GM19099 (cell line): ENCODE measurements around the gene CD14.

Source experiments
- POLR2A ChIP-seq: IDR thresholded peaks from 3 replicates; pipeline ENCODE4 v1.6.1; 2011; ENCODE audit warnings: low read depth; ENCODE audit not compliant: insufficient read length; ENCODE audit errors: extremely low read depth

Gene CD14

DNA sequence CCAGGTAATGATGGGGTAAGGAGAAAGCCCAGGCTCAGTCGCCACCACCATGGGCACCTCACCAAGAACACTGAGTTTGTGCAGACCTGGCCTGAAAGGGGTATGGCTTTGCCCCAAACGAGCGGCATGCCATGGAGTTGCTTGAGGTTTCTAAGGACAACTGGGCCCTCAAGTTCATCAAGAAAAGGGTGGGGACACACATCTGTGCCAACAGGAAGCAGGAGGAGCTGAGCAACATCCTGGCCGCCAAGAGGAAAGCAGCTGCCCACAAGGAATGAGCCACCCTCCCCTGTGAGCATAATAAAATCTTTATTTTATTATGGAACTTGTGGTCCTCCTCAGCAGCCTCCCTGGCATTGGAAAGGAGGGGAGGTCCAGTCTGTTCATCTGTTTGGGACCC is 23.8 kb downstream of the CD14 start:
- TF ChIP-seq POLR2A, result no peak

GRCh38 chr5:140608722-140609121 is 24.3 kb downstream of the CD14 start:
- no peak for TF ChIP-seq POLR2A

DNA sequence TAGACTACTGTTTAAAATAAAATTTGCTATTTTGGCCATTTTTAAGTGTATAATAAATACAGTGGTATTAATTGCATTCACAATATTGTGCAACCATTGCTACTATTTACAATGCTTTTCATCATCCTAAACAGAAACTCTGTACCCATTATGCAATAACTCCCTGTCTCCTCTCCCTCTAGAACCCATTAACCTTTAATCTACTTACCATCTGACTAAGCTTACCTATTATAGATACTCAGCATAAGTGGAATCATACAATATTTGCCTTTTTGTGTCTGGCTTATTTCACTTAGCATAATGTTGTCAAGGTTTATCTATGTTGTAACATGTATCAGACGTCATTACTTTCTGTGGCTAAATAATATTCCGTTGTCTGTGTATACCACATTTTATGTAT is 25.9 kb downstream of the CD14 start:
- TF ChIP-seq POLR2A, result no peak

DNA sequence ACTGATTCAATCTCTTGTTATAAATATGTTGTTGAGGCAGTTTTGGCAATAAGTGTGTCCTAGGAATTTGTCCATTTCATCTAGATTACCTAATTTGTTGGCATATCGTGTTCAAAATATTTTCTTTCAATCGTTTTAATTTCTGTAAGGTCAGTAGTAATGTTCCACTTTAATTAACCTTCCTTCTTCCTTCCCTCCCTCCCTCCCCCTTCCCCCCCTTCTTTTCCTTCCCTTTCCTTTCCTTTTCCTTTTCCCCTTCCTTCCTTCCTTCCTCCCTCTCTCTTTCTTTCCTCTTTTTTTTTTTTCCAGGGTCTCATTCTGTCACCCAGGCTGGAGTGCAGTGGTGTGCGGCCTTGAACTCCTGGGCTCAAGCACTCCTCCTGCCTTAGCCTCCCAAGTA is 27.1 kb downstream of the CD14 start:
- no peak for TF ChIP-seq POLR2A

- no peak for TF ChIP-seq POLR2A
These were observed 29.2 kb downstream of the CD14 start for GRCh38 chr5:140603734-140604133.

- no peak for TF ChIP-seq POLR2A
These were observed 30.8 kb downstream of the CD14 start for GRCh38 chr5:140602147-140602546.

- no peak for TF ChIP-seq POLR2A
These were observed 32.9 kb downstream of the CD14 start for GRCh38 chr5:140600096-140600495.

DNA sequence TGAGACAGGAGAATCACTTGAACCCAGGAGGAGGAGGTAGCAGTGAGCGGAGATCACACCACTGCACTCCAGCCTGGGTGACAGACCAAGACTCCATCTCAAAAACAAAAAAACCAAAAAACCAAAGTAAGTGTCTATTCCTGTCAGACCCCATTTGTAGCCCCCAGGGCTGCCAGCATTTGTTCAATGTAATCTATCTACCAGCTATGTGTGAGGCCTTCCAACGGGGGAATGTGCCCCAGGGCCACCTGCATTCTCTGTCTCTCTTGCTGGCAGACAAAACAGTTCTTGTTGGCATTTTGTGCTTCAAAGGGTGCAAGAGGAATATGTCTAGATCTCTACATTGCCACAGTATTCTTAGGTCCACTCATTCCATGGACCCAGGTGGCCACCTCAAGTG is 34.1 kb downstream of the CD14 start:
- no peak for TF ChIP-seq POLR2A

- TF ChIP-seq POLR2A, result no peak
These were observed 36.6 kb downstream of the CD14 start for GRCh38 chr5:140596321-140596741.

DNA sequence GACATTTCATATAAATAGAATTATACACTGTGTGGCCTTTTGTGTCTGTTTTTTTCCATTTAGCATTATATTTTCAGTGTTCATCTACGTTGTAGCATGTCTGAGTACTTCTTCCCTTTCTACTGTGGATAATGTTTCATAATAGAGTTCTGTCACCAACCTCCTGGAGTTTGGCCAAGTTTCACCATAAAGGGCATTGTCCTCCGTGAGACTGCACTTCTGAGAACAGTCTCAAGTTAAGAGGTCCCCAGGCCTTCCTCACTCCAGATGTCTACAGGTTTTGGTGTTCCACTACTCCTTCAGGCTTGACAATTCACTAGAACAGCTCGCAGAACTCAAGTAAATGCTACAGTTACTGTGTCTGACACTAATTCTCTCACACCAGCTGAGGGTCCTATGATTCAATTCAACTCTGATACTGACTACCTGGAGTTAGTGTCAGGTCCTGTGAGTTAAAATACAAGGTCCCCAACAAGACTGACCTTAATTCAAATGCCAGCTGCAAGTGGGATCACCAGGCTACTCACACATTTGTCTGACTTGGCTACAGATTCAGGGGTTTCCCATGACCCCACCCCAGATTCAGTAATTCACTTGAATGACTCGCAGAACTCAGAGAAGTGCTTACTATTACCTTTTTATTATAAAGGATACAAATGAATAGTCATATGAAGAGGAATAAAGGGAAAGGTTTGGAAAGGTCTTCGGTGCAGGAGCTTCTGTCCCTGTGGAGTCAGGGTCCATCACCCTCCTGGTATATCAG is 37.3 kb downstream of the CD14 start:
- TF ChIP-seq POLR2A, result no peak

DNA sequence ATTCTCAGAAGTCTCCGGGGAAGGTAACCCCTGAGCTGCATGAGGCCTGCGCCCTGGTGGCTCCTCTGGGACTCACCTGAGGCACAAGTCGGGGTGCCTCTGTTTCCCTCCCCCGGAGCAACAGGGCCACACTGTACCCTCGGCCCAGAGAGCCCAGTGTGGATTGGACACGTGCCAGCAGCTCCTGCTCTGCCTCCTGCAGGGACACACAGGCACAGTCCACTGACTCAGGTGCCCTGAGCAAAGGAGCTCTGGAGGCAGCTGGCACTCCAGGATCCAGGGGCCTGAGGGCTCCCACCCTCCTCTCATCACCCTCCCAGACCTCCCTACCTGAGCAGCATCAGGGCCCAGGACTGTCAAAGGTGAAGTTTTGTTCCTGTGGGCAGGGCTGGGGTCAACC is 38.8 kb downstream of the CD14 start:
- no peak for TF ChIP-seq POLR2A

DNA sequence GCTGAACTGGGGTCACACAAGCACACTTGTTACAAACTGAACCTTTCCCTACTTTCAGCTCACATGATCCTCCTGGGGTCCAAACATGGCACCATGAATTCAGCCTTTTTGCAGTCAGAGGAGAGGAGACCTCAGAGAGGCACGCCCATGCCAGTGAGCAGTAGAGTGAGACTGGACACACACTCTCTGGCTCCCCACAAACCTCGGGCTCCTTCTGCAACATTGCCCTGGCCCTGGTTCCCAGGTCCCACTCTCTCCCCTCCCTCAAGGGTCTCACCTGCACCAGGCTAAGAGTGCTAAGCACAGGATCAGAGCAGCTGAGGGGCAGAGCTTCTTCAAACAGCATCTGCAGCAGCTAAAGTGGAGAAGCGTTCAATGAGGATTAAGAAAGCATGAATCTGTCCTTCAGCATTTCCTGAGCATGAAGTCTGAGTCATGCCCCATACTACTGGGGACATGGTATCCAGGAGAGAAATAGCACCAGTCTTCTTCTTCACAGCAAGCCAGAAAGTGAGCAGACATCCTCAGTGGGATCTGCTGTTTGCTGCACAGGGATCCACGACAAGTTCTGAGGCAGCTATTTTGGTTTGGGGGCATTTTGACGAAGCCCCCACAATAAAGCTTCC is 41.1 kb downstream of the CD14 start:
- no peak for TF ChIP-seq POLR2A

DNA sequence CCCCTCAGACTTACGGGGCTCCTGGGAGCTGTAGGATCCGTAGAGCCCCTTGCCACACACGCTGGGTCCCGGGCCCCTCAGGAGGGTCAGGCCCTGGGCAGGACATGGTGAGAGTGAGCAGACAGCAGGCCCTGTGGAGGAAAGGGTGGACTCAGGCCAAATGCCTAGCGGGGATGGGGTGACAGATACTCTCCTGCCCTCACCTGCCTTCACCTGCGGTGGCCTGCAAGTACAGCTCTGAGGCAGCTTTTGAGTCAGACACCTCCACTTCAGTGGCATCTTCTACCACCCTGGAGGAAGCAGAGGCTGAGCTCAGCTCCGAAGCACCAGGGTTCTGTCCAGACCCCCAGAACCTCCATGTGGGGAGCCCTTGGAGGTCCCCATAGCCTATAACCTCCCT is 42.1 kb downstream of the CD14 start:
- TF ChIP-seq POLR2A, result no peak

DNA sequence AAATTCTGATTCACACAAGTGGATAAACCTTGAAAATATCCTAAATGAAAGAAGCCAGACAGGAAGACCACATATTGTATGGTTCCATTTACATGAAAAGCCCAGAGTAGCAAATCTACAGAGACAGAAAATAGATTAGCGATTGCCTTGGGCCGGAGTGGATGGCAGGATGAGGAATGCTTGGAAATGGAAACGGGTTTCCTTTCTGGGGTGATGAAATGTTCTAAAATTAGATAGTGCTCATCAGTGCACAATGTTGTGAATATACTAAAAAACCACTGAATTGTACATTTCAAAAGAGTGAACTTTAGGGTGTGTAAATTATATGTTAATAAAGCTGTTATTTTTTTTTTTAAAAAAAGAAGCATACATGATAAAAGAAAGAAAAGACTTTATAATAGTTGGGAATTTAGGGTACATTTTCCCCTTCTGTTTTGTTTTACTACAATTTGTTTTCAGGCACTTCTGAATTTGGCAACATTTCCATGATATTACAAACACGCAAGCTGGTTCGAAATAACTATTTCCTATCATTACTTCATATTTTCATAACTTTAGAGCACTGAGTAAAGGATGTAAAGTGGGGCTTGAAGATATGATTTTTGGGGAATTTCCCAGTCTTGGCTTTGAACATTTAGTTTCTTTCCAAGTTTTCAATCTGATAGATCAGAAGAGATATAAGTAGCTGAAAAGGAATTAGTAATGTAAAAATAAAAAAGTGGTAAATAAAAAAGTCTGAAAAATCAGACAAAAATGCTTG is 44.5 kb downstream of the CD14 start:
- TF ChIP-seq POLR2A, result no peak

DNA sequence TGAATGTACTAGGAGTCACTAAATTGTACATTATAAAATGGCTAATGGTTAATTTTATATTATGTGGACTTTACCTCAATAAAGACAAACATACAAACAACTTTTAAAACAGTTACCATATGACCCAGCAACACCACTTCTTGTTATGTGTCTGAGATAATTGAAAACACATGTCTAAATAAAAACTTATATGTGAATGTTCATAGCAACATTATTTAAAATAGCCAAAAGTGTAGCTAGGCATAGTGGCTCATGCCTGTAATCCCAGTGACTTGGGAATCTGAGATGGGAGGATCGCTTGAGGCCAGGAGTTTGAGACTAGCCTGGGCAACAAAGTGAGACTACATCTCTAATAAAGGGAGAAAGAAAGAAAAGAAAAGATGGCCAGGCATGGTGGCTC is 45.5 kb downstream of the CD14 start:
- TF ChIP-seq POLR2A, result no peak
